GM12801 (cell line): ENCODE measurements around the gene CDH4.

Source experiments
- CTCF ChIP-seq: IDR thresholded peaks from one replicate; pipeline ENCODE4 v1.5.1; 2011; ENCODE audit warnings: control low read depth; ENCODE audit not compliant: insufficient read length; ENCODE audit errors: extremely low read depth

Gene CDH4

GRCh38 chr20:61373055-61373399 lies 121.0 kb downstream of the CDH4 start:
- no peak for TF ChIP-seq CTCF

GRCh38 chr20:61373956-61374545 lies 122.0 kb downstream of the CDH4 start:
- no peak for TF ChIP-seq CTCF

- TF ChIP-seq CTCF = no peak
Observed at GRCh38 chr20:61376541-61377240, 124.6 kb downstream of the CDH4 start.

GRCh38 chr20:61378694-61379355 lies 126.8 kb downstream of the CDH4 start:
- no peak for TF ChIP-seq CTCF

- no peak for TF ChIP-seq CTCF
Observed at GRCh38 chr20:61379898-61380544, 128.0 kb downstream of the CDH4 start.

- no peak for TF ChIP-seq CTCF
Observed at GRCh38 chr20:61380545-61380915, 128.5 kb downstream of the CDH4 start.

GRCh38 chr20:61382194-61382593 lies 130.1 kb downstream of the CDH4 start:
- no peak for TF ChIP-seq CTCF
